Right renal pelvis (tissue), 4 donors: Measurements from ENCODE around the gene HLF. TPM values are rescaled to one million over a fixed set of nuclear protein-coding genes. Genes with fewer than 3 reads are reported as not detected.

ENCODE experiments used
- DNase-seq, 4 donors: peaks; one replicate each; pipeline ENCODE4 v3.0.0-alpha.2; 2013; ENCODE audit warnings: low read depth in 4 of 4, low spot score in 3 of 4, missing footprints in 1 of 4
- polyA plus RNA-seq, 4 donors: library from polyadenylated mRNA; unstranded; fragments of 120-200 nt; gene quantifications; one replicate each; pipeline ENCODE4 v1.2.1, GENCODE V29; 2013; ENCODE audit not compliant: insufficient read length in 4 of 4

Gene HLF
- polyA plus RNA-seq, 4 donors, result 4.5 to 7.1 (median 5.4) TPM

DNA sequence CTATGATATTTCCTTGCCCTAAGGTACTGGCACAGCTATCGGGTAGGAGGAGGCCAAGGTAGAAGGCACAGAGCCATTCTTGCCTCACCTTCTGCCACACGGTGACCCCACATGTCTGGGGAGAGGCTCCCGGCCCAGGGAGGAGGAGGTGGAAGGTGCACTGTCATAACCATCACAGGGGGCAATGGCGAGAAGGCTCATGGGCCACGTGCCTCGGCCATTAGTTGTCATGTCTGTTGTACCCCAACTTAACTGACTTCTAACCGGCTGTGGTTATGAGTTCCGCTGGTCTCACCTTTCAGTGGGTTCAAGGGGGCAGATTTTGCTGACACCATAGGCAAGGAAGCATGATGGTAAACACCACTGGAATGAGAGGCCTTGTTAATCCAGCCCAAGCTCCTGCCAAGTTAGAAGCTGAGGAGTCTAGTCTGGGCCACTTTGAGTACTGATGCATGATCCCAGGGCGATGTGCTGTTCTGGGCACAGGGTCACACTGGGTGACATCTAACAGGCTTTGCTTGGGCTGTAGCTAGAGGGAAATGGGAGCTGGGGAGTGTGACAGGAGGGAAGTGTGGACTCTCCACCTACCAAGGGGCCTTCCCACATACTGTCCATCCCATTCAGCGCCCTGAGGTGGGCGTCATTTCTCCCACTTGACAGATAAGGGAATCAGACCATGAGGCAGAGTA lies 39.6 kb downstream of the HLF start:
- no peak for DNase-seq

DNA sequence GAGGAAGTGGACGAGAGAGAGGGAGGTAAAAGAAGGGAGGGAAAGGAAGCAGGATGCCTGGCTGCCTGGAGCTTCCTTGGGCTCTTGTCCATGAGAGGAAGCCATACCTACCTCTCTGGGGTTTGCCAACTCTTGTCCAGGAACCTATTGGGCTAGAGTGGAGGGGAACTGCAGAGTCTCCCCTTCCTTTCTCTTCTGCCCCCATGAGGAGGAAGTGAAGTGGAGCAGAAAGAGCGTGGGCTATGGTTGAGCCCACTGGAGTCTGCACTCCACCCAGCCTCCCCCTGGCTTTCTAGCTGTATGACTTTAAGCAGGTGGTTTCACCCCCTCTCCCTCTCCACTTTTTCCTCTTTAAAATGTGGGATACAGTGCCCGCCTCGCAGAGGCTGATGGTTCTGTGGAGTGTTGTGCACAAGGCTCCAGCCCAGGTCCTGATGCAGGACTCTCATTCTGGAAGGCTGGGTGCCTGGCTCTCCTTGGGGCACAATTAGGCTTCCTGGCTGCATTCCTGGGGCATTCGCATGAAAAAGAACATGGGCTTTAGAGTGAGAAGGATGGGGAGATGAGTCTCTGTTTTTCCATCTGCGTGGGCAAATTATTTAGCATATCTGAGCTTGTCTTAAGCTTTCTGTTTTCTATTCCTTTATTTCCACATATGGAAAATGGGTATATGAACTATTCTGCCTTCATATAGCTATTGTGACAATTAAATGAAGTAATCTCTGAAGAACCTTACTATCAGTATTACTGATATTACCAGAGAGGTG lies 40.7 kb downstream of the HLF start:
- DNase-seq, result no peak

DNA sequence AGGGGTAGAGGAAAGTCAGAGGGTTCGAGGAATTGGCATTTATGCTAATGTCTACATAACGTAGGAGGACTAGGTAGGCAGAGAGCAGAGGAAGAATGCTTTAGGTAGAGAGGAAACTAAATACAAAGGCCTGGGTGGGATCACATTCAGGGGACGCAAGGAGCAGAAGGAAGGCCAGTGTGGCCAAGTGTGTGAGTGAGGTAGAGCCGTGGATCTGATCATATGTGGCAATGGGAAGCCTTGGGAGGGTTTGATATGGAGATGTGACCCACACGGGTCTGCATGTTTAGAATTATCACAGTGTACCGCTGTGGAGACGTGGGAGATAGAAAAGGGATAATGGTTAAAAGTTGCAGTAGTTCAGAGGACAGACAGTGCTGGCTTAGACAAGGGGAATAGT lies 43.1 kb downstream of the HLF start:
- DNase-seq, result no peak

DNA sequence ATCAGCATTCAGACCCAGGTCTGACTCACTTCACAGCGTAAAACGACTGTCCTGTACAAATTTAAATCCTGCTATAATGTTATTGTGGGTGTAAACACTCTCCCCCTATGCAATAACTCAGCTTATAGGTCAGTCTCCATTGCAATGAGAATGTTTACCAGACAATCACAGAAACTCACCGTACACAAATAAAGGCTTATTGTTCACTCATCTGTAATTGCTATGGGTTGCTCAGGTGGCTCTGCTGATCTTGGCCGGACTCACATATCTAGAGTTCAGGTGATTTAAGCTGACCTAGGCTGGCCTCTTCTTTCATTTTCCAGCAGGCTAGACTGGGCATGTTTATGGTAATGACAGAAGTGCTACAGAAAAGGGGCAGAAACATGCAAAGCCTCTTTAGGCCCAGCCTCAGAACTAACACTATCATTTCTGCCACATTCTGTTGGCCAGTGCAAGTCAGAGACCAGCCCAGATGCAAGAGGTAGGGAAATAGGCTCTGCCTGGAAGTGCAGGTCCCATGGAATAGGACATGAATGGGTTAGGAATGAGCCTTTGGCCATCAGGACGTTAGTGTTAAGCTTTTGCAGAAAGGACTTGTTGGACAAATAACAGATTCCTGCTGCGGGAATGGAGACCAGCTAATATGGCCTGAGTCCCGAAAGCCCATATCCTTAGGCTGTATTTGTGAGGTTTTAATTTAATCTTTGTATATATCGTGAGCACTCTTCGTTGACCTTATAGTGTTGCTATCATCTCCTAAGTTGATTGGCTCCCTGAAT lies 44.0 kb downstream of the HLF start:
- DNase-seq, result no peak

DNA sequence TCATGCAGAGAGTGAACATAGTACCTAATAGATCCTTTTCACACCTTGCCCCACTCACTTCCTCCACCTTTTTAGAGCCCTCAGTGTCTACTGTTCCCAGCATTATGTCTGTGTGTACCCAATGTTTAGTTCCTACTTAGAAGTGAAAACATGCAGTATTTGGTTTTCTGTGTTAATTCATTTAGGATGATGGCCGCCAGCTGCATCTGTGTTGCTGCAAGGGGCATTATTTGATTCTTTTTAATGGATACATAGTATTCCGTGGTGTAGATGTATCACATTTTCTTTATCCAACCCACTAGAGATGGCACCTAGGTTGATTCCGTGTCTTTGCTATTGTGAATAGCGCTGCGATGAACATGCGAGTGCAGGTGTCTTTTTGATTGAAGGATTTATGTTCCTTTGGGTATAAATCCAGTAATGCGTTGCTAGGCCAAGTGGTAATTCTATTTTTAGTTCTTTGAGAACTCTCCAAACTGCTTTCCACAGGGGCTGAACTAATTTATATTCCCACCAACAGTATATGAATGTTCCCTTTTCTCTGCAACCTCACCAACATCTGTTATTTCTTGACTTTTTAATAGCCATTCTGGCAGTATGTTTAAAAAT lies 47.1 kb downstream of the HLF start:
- DNase-seq, result no peak

DNA sequence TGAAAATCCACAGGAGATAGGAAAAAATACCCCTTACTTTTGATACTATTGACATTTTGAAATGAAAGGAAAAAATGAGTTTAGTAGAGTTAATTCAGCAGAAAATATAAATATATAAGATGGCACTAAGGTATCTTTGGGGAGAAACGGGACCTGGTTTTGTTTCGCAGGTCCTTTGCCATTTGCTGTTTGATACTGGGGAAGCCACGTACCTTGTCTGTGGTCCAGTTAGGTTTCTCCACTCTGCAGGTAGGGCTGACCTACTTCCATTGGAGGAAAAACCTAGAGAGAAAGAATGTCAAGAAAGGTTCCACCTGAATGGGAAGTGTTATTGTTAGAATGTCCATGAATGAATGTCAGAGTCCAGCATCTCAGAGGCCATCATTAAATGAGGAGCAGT lies 48.1 kb downstream of the HLF start:
- no peak for DNase-seq

DNA sequence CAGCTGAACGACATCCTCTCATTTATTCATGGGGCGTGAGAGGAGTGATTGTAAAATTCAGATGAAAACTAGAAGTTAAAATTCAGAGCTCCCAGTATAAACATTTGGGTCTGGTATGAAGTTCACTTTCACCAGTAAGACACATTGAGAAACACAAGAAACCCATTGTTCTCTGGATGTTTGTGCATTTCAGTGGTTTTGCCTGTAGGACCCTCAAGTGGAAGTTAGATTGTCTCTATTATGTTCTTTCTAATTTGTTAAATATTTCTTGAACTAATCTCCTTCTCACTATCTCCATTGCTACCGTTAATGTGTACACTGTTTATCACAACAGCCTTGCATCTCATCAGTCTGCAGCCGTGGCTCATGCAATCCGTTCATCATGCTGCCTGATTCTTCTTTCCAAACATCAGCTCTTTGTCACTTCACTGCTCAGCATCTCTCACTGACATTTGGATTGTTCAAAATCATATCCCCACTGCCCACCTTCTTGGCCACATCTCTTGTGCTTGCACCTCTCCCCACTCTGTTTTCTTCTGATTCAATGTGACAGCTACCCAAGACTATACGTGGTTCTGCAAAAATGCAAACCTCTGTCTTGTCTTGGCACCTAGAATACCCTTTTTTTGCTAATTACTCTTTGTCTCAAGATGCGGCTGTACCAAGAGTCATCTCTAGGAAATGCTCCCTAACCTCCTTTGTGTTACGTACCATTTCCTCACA lies 49.5 kb downstream of the HLF start:
- DNase-seq, result no peak

DNA sequence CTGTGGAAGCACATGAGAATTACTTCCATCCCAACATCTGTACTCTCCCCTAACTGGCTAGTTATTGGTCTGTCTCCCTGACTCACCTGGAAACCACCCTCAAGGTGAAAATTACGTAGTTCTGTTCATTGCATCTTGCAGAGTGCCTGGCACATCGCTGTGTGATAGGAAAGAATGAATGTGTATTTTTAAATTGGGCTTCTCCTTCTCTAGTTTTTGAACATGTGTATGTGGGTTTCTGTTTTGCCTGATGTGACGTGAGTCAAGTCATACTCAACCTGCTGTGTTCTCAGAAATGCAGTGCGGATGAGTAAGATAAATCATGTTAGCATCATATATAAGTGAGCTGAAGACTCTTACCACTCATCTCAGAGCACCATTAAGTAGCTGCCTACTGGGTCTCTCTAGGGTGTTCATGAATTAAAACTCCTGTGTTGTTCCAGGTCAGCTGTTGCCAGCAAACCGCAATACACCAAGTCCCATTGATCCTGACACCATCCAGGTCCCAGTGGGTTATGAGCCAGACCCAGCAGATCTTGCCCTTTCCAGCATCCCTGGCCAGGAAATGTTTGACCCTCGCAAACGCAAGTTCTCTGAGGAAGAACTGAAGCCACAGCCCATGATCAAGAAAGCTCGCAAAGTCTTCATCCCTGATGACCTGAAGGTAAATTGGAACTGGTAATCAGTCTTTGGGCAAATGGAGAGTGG lies 50.2 kb downstream of the HLF start:
- no peak for DNase-seq

DNA sequence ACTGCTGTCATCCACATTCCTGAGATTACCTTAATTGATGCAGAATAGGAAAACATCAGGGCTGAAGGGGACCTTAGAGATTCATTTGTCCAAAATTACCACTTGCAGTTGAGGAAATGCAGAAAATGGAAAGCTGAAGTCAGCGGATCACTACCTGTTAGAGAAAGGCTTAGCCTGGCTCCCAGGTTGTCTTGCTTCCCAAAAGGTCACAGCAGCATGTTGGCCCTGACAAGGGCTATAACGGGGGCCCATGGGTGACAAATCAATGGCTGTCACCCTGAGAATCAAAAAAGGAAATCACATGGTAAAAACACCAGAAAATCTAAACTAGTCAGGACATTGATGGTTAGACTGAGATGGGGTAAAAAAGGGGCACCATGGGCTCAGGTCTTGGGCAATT lies 51.7 kb downstream of the HLF start:
- DNase-seq, result no peak

DNA sequence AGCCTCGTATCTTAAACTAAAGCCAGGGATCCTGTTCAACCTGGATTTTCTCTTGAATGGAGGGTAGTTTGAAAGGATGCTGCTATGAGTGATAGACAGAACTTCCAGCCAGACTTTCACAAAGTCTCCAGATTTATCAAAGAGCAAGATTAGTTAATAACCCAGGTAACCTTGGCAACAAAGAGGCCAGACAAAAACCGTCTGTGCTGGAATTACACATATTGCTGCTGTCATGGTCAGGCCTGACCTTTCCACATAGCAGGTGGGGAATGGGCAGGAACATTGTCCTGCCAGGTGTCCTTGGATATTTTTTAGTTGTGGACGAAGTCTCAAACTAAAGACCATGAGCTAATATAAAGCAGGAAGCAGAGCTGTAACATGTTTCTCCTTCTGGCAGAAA lies 52.5 kb downstream of the HLF start:
- no peak for DNase-seq

DNA sequence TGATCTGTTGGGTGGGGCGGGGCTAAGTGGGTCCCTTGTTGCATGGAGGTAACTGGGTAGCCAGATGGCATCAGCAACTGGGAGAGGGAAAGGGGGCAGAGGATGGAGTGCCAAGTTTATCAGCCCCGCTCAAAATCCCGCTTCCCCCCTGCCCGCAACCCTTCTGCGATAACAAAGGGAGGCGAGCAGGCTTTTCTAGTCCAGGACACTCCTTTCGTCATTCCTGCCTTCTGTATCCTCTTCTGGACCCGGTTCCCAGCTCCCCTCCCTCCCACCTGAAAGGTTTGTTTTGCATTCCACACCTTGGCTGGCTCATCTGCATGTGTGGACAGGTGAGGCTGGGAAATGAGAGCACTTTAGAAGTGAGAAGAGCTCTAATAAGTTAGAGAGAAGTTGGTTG lies 53.3 kb downstream of the HLF start:
- DNase-seq, result no peak

DNA sequence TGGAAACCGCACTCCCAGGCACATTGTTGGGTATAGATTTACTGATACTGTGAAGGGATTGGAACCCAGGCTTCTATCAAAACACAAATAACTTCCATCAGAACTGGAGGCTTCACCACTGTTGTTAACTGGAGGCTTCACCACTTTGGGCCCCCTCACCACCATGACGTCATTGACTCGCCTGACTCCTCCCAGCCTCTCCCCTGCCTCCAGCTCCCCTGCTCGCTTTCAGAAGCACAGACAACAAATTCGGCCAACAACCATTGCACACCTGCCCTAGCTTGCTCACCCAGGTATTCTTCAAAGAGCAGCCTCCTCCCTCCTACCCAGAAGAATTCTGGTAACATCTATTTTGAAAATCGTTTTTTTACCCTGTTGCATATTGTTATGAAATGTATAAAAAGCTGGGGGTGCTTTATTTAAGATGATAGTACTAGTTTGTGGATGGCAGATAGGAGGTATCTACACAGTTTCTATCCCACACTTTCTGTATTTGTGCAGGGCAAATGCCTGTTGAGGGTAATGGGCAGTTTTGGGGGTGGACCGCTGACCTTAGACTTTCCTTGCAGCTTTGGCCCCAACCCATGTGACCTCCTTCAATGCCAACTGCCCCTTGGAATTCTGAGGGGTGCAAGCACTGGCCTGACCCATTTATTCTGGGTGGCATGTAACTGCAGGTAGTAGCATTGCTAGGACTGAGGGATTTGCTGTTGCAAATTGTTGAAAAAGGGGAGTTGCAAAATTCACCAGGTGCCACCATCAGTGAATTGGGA lies 54.1 kb downstream of the HLF start:
- DNase-seq, result no peak

DNA sequence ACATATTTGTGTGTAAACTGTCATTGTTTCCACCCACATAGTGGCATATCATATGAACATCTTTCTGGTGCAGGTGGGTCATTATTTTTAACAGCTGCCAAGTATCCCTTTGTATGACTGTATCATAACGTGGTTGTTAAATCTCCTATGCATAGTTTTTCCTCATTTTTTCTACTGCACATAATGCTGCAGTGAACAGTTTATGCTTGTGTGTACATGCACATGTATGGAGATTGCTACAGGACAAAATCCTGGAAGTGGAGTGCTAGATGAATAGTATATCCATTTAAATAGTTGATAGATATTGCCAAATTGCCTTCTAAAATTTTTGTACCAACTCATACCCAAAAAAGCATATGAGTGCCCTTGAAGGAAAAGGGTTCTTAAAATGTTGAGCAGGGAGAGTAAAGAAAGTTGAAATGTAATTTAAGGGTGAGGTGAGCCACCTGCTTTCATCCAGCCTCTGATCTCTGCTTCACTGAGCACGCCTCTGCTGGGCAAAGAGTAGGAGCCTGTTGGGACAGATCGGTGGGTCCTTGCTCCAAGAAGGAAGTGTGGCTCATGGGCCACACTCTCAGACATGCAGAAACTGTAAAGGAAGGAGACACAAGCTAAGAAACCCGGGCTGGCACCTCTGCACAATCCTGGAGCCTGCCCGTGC lies 55.3 kb downstream of the HLF start:
- no peak for DNase-seq

DNA sequence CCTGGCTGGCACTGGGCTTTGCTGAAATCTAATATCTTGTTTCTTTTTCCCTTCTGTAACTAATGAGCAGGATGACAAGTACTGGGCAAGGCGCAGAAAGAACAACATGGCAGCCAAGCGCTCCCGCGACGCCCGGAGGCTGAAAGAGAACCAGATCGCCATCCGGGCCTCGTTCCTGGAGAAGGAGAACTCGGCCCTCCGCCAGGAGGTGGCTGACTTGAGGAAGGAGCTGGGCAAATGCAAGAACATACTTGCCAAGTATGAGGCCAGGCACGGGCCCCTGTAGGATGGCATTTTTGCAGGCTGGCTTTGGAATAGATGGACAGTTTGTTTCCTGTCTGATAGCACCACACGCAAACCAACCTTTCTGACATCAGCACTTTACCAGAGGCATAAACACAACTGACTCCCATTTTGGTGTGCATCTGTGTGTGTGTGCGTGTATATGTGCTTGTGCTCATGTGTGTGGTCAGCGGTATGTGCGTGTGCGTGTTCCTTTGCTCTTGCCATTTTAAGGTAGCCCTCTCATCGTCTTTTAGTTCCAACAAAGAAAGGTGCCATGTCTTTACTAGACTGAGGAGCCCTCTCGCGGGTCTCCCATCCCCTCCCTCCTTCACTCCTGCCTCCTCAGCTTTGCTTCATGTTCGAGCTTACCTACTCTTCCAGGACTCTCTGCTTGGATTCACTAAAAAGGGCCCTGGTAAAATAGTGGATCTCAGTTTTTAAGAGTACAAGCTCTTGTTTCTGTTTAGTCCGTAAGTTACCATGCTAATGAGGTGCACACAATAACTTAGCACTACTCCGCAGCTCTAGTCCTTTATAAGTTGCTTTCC lies 56.0 kb downstream of the HLF start:
- DNase-seq, result no peak

DNA sequence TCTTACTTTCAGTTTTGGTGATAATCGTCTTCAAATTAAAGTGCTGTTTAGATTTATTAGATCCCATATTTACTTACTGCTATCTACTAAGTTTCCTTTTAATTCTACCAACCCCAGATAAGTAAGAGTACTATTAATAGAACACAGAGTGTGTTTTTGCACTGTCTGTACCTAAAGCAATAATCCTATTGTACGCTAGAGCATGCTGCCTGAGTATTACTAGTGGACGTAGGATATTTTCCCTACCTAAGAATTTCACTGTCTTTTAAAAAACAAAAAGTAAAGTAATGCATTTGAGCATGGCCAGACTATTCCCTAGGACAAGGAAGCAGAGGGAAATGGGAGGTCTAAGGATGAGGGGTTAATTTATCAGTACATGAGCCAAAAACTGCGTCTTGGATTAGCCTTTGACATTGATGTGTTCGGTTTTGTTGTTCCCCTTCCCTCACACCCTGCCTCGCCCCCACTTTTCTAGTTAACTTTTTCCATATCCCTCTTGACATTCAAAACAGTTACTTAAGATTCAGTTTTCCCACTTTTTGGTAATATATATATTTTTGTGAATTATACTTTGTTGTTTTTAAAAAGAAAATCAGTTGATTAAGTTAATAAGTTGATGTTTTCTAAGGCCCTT lies 56.8 kb downstream of the HLF start:
- no peak for DNase-seq

DNA sequence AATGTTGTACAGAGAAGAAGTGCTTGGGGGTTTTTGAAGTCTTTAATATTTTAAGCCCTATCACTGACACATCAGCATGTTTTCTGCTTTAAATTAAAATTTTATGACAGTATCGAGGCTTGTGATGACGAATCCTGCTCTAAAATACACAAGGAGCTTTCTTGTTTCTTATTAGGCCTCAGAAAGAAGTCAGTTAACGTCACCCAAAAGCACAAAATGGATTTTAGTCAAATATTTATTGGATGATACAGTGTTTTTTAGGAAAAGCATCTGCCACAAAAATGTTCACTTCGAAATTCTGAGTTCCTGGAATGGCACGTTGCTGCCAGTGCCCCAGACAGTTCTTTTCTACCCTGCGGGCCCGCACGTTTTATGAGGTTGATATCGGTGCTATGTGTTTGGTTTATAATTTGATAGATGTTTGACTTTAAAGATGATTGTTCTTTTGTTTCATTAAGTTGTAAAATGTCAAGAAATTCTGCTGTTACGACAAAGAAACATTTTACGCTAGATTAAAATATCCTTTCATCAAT lies 57.8 kb downstream of the HLF start:
- DNase-seq, result no peak
